Activated CD8-positive, alpha-beta memory T cell treated with anti-CD3 and anti-CD28 coated beads, Interleukin-2, amount 50 U/mL, for 4 hours (primary cell): Measurements from ENCODE around the gene LSP1.

Source experiments
- DNase-seq: peaks from one replicate; pipeline ENCODE4 v3.0.0-alpha.2; 2020

The LSP1 gene

DNA sequence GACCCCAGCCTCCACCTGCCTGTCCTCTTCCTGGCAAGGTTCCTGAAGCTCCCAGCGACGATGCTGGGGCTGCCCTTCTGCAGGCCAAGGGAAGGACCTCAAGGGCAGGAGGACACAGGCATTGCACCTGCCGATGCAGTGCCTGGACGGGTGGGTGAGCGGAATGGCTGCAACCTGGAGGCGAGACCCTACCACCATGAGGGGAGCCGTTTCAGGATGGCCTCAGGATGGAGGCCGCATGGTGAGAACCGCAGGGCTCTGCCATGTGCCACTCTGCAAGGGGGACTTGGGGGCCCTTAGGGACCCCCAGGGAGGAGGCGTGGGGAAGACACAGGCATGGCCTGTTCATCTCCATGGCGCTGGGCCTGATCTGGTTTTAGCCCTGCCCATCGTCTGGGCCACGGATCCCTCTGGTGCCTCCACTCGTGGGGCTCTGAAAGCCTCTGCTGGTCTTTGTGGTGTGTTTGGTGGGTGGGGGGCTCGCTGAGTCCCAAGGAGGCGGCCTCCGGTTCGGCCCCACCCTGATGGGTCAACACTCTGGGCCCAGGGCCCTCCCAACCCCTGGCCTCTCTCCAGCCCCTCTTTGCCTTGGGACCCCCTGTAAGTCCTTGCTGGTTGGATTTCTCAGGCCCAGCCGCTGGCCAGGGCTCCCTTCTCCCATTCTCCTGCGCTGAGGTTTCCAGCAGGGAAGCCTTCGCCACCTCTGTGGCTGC lies 1.3 kb upstream of the LSP1 start:
- no peak for DNase-seq

DNA sequence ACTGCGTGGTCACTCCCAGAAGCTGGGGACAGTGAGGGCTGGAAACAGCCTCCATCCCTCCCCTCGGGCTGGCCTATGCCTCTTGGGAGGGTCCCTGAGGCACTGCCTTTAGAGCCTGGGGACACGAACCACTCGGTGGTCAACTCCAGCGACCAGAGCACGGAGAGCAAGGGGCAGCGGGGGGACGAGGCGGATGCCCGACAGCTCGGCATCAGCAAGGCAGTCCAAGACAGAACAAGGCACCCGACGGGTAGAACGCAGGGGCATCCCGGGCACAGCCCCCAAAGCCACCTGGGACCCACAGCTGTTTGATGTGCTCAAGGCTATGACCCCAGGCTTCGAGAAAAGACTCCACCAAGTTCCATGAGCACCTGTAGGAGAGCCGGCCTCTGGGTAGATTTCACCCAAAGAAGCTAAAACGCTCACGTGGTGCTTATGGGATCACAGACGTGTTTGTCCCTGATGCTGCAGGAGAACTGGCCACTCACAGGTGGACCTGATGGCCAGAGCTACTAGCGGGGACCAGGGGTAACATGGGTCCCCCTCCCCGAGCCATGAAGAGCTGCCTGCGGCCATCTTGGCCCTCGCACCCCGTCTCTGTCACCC lies 510 bp upstream of the LSP1 start:
- no peak for DNase-seq

DNA sequence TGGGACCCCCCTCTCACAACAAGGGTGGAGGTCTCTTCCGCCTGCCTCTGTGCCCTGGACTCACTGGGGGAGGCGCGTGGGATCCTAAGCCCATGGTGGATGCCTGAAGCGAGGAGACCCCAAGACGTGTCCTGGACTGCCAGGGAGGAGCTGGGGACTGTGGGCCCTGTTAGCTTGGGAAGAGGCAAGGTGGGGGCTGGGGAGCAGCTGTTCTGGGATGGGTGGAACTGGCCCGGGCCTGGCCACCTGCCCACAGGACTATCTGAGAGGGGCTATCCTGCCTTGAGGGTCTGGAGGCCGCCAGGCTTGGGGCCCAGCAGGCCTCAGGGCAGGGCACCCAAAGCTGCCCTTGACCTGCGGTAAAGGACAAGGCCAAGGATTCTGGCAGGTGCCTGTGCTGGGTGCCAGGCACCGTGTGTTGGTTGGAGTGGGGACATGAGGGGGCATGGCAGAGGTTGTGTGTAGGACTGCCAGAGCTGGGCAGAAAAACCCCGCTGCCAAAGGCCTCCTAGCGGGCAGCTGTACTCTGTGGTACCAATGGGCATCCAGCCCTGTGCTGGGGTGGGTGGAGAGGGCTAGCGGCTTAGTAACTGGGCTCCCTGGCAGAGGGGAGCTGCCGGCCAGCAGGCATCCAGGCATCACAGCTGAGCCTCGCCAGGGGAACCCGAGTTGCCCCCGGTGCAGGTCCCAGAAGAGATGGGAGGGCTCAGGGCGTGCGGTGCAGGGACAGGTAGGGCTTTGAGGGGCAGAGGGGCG lies 670 bp downstream of the LSP1 start:
- DNase-seq, result no peak

DNA sequence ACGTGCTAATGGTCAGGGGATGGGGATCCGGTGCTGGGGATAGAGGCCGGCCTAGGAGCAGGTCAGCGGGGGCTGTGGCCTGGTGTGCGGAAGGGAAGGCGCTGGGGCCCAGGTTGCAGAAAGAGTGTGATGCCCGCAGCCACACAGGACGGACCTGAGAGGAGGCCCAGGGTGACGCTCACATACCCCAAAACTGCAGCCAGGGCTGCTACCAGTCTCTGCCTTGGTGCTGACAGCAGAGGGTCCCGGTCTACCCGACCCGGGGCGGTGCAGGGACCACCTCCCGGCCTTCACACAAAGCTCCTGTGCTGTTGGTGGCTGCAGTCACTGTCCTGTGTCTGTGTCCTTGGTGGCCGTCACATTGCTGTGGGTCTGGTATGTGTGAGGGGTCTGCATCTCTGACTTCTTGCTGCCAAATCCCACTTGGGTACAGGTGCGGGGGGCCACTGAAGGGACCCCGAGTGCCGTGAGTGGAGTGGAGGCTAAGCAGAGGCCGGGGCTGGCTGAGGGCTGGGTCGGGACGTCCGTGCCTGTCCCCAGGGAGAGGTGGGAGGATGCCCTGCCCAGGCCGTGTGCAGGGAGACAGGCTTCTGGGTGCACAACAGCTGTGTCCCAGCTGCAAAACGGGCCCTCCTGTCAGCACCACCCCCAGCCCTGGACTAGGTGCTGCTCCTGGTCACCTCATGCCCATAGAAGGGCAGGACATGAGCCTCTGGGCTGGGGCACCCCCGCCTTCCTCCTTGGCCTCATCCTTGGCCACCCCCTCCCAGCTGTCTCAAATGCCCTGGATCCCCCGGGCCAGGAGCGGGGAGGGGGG lies 1.5 kb downstream of the LSP1 start:
- no peak for DNase-seq

DNA sequence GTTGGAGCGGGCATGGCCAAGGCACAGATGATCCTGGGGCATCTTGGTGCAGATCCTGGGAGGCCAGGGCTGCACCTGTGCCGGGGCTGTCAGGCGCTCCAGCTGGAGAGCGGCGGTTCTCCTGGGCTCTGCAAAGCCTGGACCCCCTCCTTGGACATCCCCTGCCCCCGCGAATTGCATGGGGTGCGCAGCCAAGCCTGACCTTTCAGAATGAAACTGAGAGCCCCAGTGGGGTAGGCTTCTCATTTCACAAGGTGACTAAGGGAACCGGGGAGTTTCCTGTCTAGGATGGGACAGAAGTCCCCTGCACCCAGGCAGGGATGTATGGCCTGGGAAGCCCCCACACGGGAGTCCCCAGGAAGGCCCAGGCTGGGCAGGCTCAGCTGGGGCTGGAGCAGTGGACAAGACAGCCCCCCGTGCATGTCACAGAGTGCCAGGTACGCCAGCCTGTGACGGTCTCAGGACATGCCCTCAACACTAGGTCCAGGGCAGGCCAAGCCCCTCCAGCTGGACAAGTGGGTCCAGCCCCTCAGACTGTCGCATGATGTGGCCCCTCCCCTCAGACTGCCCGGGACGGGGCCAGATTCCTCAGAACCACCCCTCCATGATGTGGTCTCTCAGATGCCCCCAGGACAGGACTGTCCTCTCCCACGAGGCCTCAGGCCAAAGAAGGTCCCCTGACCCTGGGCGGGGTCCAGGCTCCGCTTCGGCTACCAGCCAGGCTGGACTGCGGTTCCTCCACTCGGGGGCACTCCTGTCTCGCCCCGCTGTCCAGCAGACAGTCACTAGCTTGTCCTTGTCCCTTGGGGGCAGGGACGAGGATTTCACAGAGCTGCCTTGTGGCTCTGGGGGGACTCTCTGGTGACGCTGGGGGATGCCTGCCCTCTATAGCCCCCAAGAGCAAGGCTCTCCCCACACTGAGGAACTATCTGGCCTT lies 2.3 kb downstream of the LSP1 start:
- peak; percentile 36 for DNase-seq

DNA sequence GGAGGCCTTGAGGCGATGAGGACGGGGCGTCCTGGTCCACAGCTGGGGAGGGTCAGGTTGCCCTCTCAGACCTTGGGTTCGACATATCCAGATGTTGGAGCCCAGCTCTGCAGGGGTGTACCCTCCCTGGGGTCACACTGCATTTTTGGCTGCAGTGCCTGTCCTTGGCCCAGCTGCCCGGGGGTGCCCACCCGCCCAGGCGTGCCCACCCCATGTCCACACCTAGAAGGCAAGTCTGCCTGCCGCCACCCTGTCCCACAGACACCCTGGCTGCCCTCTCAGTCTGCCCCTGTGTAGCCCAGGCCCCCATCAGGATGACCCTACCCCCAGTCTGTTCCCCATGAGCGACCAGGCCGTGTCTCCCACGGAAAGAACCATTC lies 3.0 kb downstream of the LSP1 start:
- no peak for DNase-seq

DNA sequence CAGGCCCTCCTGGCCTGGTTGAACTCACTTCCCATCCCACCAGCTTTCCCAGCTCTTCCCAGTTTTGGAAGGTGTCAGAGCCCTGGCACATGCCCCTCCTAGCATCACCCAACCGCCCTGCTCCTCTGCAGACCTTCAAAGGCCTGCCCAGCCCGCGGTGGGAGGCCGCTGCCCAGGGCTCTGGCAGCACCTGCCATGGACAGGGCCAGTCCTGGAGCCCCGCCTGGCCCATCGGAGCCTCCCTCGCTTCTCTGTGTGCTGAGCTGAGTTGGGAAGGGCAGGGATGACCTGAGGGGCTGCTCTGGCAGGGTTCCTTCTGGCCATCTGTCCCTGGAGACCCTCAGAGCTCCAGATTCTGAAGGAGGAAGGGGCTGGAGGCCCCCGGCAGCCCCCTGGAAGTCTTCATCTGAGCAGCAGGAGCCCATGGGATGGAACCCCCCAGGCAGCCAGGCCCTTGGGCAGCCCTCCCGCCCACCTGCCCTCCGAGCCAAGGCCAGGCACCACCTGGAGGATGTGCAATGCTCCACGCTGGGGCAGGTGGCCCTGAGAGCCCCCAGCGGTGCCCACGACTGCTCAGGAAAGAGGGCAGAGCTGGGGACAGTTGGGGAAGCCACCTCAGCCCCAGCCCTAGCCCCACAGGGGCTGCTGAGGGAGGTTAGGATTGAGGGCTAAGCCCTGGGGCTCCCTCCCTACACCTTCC lies 3.6 kb downstream of the LSP1 start:
- DNase-seq, result no peak

DNA sequence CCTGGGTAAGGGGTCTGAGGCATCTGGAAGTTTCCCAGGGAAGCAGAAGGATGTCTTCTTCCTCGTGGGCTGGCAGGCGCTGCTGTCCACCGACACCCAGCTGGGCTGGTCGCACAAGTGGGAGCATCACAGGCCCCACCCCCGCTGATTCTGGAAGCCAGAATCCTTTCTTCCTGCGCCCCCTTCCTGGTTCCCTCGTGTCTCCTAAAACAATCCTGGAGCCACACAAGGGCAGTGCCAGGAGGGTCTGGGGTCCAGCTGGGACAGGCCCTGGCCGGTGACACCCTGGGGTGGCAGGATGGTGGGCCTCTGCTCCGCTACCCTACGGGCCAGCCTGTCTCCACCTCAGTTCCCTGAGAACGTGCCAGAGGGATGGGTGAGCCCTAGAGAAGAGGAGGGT lies 4.2 kb downstream of the LSP1 start:
- DNase-seq, result no peak

DNA sequence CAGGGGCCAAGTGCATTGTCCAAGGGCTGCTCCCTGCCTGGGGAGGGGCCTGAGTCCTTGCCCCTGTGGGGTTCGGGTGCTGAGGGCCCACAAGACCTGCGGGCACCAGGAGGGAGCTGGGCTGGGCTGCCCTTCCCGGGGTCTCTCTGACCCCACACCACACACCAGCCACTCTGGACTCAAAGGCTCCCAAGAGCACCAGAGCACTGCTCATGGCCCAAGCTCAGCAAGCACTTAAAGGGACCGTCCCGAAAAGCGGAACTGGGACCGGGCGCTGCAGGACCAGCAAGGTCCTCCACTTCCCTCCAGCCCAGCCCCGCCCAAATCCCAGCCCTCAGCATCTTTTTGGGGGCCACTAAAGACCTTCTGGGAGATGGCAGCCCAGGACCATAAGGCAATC lies 5.3 kb downstream of the LSP1 start:
- DNase-seq, result no peak

DNA sequence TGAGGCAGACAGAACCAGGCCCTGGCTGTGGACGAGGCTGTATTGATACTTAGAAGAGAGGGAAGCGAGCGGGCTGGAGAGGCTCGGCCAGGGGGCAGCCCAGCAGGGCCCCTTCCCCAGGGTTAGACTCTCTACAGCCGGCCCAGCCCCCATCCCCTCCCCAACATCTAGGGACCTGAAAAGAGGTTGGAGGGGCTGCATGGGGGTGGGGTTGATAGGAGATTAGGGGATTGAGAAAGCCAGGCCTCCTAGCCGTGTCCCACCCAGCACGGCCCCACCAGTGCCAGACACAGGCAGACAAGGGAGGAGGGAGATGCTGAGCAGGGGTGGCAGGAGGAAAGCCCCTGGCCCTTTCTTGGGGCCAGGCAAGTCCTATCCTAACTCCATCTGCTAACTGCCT lies 5.7 kb downstream of the LSP1 start:
- no peak for DNase-seq

DNA sequence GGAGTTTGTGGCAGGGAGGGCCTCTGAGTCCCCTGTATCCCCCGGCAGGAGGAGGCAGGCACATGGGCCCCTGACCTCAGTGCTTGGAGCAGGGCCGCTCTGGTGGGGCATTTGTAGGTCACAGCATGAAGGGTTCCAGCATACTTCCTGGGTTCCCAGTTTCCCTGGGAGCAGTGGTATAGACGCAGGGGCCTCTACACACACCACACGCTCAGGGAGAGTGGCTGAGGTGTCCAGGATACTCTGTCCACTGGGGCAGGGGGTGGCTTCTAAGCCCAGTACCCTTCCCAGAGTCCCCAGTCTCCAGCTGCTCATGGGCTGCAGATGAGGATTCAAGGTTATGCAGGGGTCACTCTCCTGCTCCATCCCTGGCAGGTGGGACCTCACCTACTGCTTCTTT lies 6.1 kb downstream of the LSP1 start:
- no peak for DNase-seq

DNA sequence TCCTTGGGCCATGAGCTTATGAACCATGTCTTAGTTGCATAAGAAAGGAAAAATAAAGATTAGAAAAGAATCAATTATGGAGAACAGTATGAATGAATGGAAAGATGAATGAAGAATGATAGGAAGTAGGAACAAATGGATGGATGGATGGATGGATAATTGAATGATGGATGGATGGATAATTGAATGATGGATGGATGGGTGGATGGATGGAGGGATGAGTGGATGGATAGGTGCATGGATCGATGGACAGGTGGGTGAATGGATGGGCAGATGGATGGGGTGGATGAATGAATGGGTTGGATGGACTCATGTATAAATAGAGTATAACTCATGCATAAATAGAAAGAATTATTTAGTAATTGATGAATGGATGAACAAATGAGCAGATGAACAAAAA lies 7.2 kb downstream of the LSP1 start:
- no peak for DNase-seq

DNA sequence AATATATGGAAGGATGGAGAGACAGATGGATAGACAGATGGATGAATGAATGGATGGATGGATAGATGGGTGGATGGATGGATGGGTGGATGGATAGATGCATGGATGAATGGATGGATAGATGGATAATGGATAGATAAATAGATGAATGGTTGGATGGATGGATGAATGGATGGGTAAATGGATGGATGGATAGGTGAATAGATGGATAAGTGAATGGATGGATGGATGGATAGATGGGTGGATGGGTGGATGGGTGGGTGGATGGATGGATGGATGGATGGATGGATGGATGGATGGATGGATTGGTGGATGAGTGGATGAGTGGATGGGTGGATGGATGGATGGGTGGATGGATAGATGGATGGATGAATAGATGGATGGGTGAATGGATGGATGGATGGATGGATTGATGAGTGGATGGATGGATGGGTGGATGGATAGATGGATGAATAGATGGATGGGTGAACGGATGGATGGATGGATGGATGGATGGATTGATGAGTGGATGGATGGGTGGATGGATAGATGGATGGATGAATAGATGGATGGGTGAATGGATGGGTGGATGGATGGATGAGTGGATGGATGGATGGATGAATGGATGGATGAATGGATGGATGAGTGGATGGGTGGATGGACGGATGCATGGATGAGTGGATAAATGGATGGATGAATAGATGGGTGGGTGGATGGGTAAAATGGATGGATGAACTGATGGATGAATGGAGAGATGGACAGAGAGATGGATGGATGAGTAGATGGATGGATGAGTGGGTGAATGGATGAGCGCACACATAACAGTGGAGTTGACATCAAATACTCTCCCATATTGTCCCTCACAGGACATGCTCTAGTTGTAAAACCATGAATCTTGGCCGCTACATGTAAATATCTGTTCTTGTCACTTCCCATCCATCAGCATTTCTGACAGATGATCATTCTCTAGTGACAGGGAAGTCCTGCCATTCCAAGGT lies 8.8 kb downstream of the LSP1 start:
- DNase-seq, result no peak

DNA sequence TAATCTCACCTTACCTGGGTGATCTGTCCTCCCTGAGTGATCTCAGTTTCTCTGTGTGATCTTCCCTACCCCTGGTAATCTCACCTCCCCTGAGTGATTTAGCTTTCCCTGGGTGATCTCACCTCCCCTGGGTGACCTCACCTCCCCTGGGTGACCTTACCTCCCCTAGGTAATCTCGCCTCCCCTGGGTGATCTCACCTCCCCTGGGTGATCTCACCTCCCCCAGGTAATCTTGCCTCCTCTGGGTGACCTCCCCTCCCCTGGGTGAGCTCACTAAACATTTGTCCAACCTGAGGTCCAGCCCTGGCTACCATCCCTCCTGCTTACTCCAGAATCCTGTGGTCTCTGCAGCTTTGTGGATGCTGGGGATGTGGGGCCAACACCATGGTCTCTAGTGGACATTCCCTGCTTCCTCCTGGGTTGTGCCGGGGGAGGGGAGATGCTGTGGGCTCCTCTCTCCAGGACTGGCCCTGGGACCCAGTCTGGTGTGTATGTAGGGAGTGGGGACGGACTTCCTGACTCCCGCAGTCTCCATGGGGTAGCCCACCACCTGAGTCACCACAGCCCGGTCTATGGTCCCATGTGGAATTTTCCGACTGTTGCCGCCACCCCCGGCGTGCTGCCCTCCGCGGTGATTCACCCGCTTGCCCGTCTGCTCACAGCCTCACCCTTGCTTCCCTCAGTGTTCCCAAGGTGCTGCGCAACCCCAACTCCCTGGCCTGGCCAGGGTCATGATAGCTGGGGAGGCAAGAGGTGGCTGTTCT lies 9.9 kb downstream of the LSP1 start:
- DNase-seq, result no peak

DNA sequence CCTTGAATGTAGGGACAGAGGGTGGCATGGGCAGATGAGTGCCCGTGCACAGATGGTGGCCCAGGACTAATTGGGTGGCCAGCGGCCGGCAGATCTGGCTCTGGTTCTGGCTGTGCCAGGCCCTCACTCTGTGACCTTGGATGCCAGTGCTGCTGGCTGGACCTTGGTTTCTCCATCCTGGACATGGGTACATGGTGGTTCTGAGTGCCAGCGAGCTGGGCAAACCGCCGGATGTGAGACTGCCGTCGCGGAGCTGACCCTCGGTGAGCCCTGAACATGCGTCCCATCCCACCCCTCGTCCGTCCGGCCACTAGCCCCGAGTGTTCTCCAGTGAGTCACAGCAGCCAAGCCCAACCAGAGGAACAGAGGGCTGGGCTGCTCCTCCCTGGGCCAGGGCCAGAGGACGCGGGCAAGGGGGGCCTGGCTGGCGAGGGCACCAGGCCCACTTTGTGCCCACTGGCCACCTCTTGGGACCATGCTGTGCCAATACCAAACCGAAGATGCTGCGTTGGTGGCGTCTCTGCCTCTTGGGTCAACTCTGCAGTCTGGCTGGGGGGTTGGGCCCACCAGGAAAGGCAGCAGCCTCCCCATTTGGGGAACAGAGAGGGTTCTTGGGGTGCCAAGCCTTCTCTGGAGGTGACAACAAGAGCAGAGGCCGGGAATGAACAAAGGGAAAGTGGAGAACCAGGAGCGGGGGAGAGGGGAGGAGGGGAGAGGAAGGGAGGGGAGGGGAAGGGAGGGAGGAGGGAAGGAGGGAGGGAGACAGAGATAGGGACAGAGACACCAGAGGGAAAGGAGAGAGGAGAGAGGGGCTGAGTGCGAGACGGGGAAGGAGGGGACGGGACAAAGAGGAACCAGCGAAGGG lies 10.7 kb downstream of the LSP1 start:
- DNase-seq, result no peak

DNA sequence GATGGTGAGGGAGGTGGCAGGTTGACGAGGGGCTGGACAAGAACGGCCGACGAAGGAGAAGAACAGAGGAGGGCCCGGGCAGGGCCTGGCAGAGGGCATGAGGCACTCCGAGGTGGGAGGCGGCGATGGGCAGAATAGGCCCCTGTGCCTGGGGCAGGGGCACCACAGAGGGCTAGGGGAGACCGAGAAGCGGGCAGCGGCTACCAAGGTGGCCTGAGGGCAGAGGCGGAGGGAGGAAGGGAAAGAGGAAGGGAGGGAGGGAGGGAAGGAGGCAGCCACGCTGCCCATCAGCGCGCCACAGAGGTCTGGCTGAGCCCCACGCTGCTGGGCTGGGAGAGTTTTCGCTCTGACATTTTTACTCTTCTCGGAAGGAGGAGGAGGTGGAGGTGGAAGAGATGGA lies 11.3 kb downstream of the LSP1 start:
- DNase-seq, result no peak

DNA sequence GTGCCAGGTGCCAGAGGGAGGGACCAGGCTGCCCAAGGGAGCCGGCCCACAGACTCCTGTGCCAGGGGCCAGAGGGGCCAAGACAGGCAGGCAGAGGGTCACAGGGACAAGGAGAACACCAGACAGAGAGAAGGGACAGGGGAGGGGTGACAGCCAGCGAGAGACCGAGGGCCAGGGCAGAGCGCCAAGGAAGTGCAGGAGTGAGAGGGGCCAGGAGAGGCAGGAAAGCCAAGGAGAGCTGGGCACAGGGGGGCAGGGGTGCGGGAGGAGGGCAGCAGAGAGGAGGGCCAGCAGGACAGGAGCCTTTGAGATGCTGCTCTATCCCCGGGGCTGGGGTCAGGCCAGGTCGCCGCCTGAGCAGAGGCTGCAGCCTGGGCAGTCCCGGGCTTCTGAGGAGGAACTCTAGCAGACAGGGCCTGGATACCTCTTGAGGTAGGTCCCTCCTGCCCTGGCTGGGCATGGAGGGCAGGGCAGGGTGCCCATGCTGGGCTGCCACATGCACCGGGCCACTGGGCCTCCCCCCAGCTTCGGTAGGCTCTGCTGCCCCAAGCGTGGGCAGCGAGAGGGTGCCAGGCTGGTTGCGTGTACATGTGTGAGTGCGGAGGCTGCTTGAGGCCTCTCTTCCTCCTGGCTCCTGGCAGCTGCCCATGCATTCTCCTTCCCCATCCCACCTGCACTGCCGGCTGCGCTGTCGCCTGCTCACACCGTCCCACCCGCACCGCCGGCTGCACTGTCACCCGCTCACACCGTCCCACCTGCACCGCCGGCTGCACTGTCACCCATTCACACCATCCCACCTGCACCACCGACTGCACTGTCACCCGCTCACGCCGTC lies 12.2 kb downstream of the LSP1 start:
- no peak for DNase-seq

DNA sequence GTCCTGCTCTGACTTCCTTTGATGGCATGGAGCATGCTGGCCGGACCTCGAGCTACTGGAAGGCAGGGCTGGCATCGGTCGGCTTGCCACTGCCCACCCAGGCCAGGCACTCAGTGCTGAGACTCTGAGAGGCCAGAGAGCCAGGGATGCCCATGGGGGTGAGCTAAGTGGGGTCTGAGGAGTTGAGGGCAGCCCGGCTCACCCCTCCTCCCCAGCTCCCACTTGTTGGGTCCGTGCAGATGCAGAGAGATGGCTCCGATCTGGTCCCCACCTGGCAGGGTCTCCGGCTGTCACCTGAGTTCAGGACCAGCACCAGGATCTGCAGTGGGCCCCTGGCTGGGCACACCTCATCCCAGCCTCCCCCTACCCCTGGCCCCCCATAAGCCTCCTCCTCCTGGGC lies 13.3 kb downstream of the LSP1 start:
- no peak for DNase-seq
